ENCODE data around the gene MAP2K7.

The MAP2K7 gene

GRCh38 chr19:7933411-7933810, 29.7 kb downstream of the MAP2K7 start:
- TF ChIP-seq CTCF (IDR thresholded peaks at IDR 0.05; ENCODE audit: low read depth, low read length), result peak; percentile 36
- no peak for DNase-seq (ENCODE audit: low read depth in 2 of 2)
- H3K4me3 ChIP-seq (replicated peaks in 1 of 2; ENCODE audit: low read depth in 2 of 2, low read length in 2 of 2), result no peak overlapping the region

GRCh38 chr19:7933828-7934725, 30.4 kb downstream of the MAP2K7 start:
- no peak for DNase-seq (ENCODE audit: low read depth in 2 of 2)
- TF ChIP-seq CTCF (IDR thresholded peaks at IDR 0.05; ENCODE audit: low read depth, low read length), result no peak
- no peak overlapping the region for H3K4me3 ChIP-seq (replicated peaks in 1 of 2; ENCODE audit: low read depth in 2 of 2, low read length in 2 of 2)

- TF ChIP-seq CTCF (IDR thresholded peaks at IDR 0.05; ENCODE audit: low read depth, low read length), result no peak
- H3K4me3 ChIP-seq (replicated peaks in 1 of 2; ENCODE audit: low read depth in 2 of 2, low read length in 2 of 2), result no peak overlapping the region
- DNase-seq (ENCODE audit: low read depth in 2 of 2), result no peak
Measured at GRCh38 chr19:7934766-7935165, 31.1 kb downstream of the MAP2K7 start.

GRCh38 chr19:7940841-7941240, 37.2 kb downstream of the MAP2K7 start:
- TF ChIP-seq CTCF (IDR thresholded peaks at IDR 0.05; ENCODE audit: low read depth, low read length), result no peak
- no peak overlapping the region for H3K4me3 ChIP-seq (replicated peaks in 1 of 2; ENCODE audit: low read depth in 2 of 2, low read length in 2 of 2)
- no peak for DNase-seq (ENCODE audit: low read depth in 2 of 2)

- H3K4me3 ChIP-seq (replicated peaks in 1 of 2; ENCODE audit: low read depth in 2 of 2, low read length in 2 of 2), result peak overlapping the region in 1 of 2 donors; percentile 94
- no peak for TF ChIP-seq CTCF (IDR thresholded peaks at IDR 0.05; ENCODE audit: low read depth, low read length)
- no peak for DNase-seq (ENCODE audit: low read depth in 2 of 2)
Measured at GRCh38 chr19:7941895-7942596, 38.4 kb downstream of the MAP2K7 start.

GRCh38 chr19:7942981-7943443, 39.3 kb downstream of the MAP2K7 start:
- H3K4me3 ChIP-seq (replicated peaks in 1 of 2; ENCODE audit: low read depth in 2 of 2, low read length in 2 of 2), result peak overlapping the region; percentile 94 to 97
- no peak for DNase-seq (ENCODE audit: low read depth in 2 of 2)
- TF ChIP-seq CTCF (IDR thresholded peaks at IDR 0.05; ENCODE audit: low read depth, low read length), result no peak
